GM12865 (cell line): ENCODE results near the gene DHRS7.

Experiments used
- DNase-seq: peaks from one replicate; pipeline ENCODE4 v3.0.0; 2010; ENCODE audit warnings: low read depth
- H3K4me3 ChIP-seq: 2 replicates; pipeline ENCODE4 v1.5.1; 2011; ENCODE audit warnings: mild to moderate bottlenecking, low read depth, low read length, control low read depth
- CTCF ChIP-seq: IDR thresholded peaks from 2 replicates; pipeline ENCODE4 v1.5.1; 2011; ENCODE audit warnings: low read length, control low read depth, low read depth, inconsistent platforms; ENCODE audit not compliant: insufficient read depth; ENCODE audit errors: missing control alignments

The DHRS7 gene

GRCh38 chr14:60165547-60165876, 314 bp upstream of the DHRS7 start:
- TF ChIP-seq CTCF: no peak
- peak overlapping the region; percentile 82 for H3K4me3 ChIP-seq
- DNase-seq: no peak

GRCh38 chr14:60164404-60164711, 840 bp downstream of the DHRS7 start:
- TF ChIP-seq CTCF: no peak
- H3K4me3 ChIP-seq: peak overlapping the region; percentile 82
- DNase-seq: no peak

- no peak for TF ChIP-seq CTCF
- DNase-seq: no peak
- H3K4me3 ChIP-seq: peak overlapping the region; percentile 82
These were observed 1.5 kb downstream of the DHRS7 start for GRCh38 chr14:60163693-60164092.

- TF ChIP-seq CTCF: no peak
- DNase-seq: no peak
- no peak overlapping the region for H3K4me3 ChIP-seq
These were observed 3.7 kb downstream of the DHRS7 start for GRCh38 chr14:60161196-60162107.

GRCh38 chr14:60160422-60160821, 4.8 kb downstream of the DHRS7 start:
- TF ChIP-seq CTCF: no peak
- no peak overlapping the region for H3K4me3 ChIP-seq
- no peak for DNase-seq

GRCh38 chr14:60154671-60155070, 10.5 kb downstream of the DHRS7 start:
- DNase-seq: no peak
- no peak for TF ChIP-seq CTCF
- H3K4me3 ChIP-seq: no peak overlapping the region

GRCh38 chr14:60153991-60154390, 11.2 kb downstream of the DHRS7 start:
- TF ChIP-seq CTCF: no peak
- DNase-seq: no peak
- H3K4me3 ChIP-seq: no peak overlapping the region
